GM23248 (cell line): ENCODE data around the gene TNNI2.

ENCODE experiments used
- EZH2 ChIP-seq: fragments of 200-600 bp; sonication (generic); IDR thresholded peaks from 2 replicates; pipeline ENCODE4 v1.6.1; 2018; ENCODE audit warnings: antibody characterized with exemption, mild to moderate bottlenecking; ENCODE audit not compliant: insufficient read depth, poor library complexity, severe bottlenecking
- EZH2phosphoT487 ChIP-seq: fragments of 200-600 bp; sonication (generic); IDR thresholded peaks from 2 replicates; pipeline ENCODE4 v1.6.1; 2018; ENCODE audit warnings: antibody characterized with exemption, moderate library complexity, mild to moderate bottlenecking, low read depth; ENCODE audit not compliant: insufficient read depth

GRCh38 chr11:1845095-1845429 is 6.3 kb downstream of the TNNI2 start:
- TF ChIP-seq EZH2 (no peak), EZH2phosphoT487 (no peak)
